Stimulated activated CD4-positive, alpha-beta T cell treated with anti-CD3 and anti-CD28 coated beads, Interleukin-12 subunit alpha, Interleukin-12 subunit beta, amount 100 ng/mL, for 24 hours (primary cell): ENCODE results near the gene RAB22A.
"Not testable (repeated sequence)": the region's sequence is repeated elsewhere in the genome, so short reads cannot be mapped to it uniquely, and the experiment has no call there.

Experiments used
- DNase-seq, 2 experiments: peaks; one replicate each; pipeline ENCODE4 v3.0.0-alpha.2; 2020; ENCODE audit warnings: low read depth in 2 of 2

The RAB22A gene

DNA sequence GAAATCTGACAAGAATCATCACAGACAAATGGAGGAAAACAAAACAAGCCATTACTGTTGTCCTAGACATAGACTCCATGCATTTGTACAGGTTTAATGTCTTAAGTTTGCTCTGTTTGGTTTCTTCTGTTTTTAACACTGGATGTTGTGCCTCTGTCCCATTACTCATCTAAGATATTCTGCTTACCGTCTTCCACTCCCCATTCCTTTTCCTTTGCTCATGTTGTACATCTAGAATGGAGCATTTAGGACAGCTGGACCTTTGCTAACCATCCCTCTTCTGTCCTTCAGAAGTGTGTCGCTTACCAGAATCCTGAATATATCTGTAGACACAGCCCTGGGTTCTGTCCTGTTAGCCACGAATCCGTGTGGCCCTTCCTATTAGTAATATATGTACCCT, 35.2 kb downstream of the RAB22A start:
- no peak for DNase-seq

DNA sequence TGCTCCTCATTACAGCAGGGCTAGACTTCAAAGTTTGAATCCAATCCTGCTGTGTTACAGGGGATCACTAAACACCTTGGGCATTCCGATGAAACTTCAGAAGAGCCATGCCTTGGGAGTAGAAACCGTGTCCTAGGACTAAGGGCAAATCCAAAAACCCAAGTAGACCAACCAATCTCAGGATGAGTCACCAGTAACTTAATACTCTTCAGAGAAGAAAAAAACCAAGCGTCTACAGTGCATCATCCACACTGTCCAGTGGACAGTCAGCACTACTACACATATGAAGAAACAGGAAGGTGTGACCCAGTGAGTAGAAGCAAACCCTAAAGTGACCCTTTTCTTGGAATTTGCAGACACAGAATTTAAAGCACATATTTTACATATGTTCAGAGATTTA, 40.1 kb downstream of the RAB22A start:
- DNase-seq = no peak

DNA sequence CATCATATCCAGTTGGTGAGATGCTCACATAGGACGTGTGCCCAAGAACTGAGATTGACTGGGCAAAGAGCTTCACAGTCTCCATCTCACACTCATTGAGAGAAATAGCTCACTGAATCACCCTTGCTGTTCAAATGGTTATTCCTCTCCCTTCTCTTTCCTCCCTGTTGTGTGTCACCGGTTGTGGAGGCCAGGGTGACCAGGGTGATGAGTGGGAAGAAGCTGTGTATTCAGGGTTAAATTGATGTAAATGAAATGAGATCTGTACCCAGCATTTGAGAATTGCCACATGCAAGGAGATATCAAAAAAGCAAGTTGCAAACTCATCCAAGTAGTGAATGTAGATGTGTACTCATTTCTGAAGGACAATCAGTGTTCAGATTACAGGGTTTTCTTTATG, 43.0 kb downstream of the RAB22A start:
- DNase-seq = no peak

DNA sequence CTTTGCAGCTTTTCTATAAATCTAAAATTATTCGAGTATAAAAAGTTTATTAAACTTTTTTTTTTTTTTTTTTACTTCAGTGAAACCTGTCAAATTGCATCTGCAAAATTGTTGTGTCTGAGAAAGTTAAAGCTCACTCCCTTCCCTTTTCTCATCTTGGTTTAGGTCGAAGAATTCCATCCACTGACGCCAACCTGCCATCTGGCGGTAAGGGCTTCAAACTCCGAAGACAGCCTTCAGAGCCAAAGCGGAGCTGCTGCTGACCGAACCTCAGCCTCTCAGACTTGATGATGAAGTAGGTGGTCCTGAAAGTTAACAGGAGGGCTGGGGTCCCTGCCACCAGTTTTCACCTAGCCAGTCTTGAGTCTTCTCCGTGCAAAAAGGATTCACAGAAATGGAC, 49.9 kb downstream of the RAB22A start:
- DNase-seq = no peak

DNA sequence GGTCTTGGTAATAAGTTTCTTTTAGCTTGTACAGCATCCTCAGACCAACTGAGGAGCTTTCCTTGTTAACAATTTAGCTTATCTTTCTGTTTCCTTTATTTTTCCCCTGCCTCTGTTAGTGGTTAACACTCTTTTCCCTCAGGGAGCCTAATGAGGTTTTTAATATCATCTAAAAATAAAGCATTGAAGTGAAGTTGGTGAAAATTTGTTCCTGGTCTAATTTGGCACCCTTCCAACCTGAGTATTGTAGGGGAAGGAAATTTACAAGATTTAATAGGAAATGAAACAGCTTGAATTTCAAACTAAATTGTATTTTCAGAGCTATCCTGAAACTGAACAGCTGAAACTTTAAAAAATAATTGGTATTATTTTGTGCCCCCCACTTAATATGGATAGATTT, 51.4 kb downstream of the RAB22A start:
- DNase-seq = no peak

- DNase-seq = no peak
Observed at GRCh38 chr20:58361481-58362205, 52.1 kb downstream of the RAB22A start.

DNA sequence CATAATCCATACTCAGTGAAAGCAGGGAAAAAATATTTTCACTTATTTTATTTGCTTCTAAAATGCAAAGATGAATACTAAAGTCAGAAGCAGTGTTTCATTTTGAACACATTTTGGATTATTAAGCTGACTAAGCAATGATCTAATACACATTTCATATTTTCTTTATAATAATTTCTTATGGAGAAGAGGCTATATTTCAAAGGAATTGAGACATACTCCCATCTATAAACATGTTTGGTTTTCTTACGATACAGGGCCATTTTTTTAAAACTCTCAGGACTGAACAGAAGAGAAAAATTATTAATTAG, 52.6 kb downstream of the RAB22A start:
- DNase-seq = no peak

DNA sequence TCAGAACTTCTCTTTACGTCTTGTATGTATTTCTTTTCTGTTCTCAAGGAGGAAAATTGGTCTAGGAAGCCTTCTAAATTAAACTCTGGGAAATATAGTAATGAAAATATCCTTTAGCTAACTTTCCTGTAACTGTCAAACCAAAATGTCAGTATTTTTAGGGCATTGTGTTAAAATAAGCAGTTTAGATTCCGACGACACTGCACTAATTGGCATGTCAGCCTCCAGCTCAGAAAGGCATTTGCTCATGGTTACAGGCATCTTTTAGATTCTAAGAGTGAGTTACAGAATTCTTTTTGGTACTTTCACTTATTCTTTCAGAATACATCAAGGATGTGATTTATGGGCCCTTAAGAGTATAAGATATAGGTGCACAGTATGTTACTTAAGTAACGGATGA, 53.5 kb downstream of the RAB22A start:
- no peak for DNase-seq

DNA sequence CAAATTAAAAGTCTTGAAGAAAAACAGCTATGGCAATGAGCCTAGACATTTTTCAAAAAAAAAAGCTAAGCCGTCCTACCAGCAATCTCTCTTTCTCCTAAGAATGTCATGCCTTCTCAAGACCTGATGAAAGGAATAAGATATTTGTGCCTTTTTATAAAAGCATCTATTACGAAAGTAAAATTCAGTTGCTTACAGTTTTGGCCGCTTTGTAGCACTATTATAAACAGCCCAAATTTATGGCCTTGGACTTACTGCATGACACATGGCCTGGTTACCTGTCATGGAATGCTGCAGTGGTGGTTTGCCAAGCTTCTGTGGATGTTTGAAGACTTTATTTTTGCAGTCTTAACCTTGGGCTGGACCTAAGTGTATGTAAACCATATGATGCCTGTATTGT, 57.4 kb downstream of the RAB22A start:
- no peak for DNase-seq

DNA sequence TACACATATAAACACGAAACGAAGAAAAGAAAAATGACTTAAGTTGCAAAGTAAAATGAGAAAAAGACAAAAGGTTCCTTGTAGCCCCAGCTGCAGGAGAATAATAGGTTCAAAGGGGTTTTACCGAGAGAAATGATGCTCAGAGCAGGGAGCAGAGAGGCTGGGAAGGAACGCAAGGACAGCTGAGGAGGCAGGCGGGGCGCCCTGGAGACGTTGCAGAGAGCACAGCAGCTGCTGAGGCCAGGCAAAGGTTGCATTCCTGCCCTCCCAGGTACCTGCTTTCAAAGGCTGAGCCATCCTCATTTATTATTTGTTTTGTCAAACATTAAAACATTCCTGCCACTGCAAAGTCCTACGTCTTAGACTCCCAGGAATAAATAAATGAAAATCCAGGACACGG, 63.3 kb downstream of the RAB22A start:
- no peak for DNase-seq

- not testable (repeated sequence) for DNase-seq
Observed at GRCh38 chr20:58373296-58373695, 63.8 kb downstream of the RAB22A start.

DNA sequence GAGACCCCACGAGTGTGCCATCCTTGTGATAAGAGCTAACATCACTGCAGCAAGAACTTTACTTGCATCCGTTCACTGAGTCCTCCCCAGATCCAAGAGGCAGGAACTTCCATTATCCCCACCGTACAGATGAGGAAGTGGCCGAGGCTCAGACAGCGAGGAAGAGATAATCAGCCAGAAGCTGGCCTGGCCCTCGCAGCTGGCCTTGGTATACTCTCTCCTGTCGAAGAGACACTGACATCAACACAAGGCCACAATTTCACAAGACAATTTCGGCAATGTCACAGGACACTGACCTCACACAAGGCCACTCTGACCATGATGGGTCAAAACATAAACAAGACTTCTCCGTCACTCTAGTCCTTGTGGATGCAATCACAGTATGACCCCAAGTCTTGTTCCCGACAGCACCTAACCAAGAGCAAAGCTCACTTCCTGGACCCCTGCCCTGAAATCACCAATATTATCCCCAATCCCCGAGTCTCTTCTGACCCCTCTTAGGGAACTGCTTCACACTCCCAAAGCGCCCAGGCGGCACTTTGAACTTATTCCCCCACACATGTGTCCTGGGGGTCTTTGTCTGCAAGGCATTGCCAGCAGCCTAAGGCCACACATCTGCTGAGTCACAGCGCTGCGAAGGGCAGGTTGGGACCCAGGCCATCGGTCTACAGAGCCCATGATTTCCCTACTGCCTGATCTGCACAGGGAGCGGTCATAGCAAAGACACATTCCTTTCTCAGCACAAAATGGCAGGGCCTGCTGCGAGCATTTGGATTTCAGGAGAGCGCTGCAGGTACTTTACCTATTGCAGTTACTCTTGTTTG, 64.7 kb downstream of the RAB22A start:
- no peak for DNase-seq

GRCh38 chr20:58374906-58375758, 65.6 kb downstream of the RAB22A start:
- DNase-seq = no peak

DNA sequence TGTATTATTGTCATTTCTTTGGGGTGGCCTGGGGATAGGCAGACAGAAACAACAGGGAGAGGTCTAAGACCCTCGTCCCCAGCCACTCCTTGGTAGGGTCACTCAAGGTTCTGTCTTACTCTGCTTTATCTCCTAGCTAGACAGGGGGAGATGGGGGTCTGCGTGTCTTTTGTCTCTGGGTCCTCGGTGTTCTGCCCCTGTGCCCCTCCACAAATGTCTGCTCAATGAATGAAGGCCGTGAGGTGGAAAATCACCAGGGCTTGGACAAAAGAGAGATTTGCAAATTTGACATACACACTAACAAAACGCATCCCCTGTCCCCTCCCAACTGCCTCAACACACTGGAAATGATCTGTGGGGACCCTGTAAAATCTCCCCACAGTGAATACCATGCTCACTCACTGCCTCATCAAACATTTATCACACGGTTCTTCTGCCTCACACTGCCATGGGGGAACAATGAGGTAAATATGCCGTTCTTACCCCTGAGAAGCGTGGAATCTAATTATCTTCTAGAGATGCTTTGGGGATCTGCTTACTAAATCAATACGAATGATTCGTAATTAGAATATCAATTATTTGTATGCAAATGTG, 66.3 kb downstream of the RAB22A start:
- DNase-seq = no peak

GRCh38 chr20:58377017-58377416, 67.5 kb downstream of the RAB22A start:
- no peak for DNase-seq

DNA sequence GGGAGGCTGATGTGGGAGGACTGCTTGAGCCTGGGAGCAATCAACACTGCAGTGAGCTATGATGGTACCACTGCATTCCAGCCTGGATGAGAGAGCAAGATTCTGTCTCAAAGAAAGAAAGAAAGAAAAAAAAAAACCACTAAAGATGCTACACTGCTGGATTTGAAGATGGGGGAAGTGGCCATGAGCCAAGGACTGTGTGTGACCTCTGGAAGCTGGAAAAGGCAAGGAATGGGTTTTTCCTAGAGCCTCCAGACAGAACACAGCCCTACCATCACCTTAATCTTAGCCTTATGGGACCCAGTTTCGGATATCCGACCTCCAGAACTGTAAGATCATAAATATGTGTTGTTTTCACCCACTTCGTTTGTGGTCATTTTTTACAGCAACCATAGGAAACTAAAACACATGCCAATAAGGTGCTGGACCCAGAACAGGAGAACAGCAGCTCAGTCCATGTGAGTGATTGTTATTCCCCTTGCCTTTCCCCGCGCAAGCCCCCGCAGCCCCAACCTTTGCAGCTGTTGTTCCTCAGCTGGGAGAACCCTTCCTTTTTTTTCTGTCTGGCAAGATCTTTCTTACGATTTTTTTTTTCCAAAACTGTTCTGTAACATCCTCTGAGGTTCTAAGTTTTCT, 68.4 kb downstream of the RAB22A start:
- DNase-seq = no peak

- DNase-seq = no peak
Observed at GRCh38 chr20:58378704-58379103, 69.2 kb downstream of the RAB22A start.

- DNase-seq = no peak
Observed at GRCh38 chr20:58381627-58382026, 72.1 kb downstream of the RAB22A start.

- DNase-seq = no peak
Observed at GRCh38 chr20:58382096-58382495, 72.6 kb downstream of the RAB22A start.

DNA sequence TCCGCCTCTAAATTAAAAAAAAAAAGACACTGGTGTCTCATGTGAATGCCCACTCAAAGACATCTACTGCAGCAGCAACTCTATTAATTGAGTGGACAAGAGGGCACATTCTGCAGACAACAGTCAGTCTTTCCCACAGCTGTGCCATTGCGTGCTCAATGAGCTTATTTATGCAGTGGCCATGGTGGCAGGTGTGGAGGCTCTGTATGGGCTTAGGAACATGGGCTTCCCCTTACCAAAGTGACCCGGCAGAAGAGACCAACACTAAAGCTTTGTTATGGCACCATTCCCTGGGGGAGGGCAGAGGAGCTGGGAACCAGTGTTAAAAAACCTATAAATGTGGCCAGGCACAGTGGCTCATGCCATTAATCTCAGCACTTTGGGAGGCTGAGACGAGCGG, 75.3 kb downstream of the RAB22A start:
- DNase-seq = no peak

- DNase-seq = no peak
Observed at GRCh38 chr20:58388028-58388601, 78.6 kb downstream of the RAB22A start.
